ENCODE data around the gene SAFB2.
A peak's percentile ranks its signal among the peaks of the same experiment; 100 is the strongest.

Gene SAFB2

GRCh38 chr19:5627395-5627904, 4.9 kb upstream of the SAFB2 start:
- H3K4me3 ChIP-seq (ENCODE audit: low read depth, low read length) = no peak overlapping the region
- TF ChIP-seq CTCF (IDR thresholded peaks at IDR 0.05; ENCODE audit: low read depth, low read length) = no peak

DNA sequence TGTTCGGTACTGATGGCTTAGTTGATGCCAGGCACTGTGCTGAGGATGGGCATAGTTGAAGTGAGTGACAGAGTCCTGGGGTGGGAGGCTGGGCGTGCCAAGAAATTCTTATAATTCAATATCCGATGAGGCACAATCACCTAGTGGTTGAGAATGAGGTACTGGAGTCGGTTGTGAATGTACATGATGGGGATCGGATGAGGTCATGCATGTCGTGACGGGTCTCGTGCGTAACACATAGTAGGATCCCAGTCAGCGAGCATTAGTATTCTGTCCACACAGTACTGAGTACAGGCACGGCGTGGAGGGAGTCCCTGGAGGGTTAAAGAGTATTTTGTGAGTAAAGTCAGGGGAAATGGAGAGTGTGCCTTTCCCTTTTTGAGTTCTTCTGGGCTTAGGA, 3.1 kb upstream of the SAFB2 start:
- no peak overlapping the region for H3K4me3 ChIP-seq (ENCODE audit: low read depth, low read length)
- TF ChIP-seq CTCF (IDR thresholded peaks at IDR 0.05; ENCODE audit: low read depth, low read length) = no peak

DNA sequence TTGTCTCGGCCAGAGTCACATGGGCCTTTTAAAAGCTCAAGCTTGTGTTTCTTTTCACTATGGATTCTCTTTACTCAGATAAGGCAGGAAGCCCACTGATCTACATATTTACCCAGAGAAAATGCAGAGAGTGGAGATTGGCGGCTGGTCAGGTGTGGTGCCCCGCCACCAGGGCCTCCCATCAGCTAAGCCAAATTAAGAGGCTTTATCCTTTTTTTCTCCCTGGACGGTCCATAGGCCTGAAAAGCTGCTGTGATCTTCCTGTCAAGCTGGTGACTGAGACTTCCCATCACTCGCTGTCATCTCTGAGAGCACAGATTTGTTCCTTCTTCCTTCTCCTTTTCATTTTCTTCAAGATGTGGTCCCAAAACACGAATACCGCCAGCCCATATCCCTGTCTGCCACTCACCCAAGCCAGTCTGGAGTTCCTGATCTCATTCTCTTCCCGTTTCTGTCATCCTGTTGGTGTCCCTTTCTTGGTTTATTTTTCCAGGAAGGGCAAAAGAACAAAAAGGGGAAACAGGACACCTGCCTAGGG, 2.2 kb upstream of the SAFB2 start:
- H3K4me3 ChIP-seq (ENCODE audit: low read depth, low read length) = peak overlapping the region; percentile 99
- no peak for TF ChIP-seq CTCF (IDR thresholded peaks at IDR 0.05; ENCODE audit: low read depth, low read length)

DNA sequence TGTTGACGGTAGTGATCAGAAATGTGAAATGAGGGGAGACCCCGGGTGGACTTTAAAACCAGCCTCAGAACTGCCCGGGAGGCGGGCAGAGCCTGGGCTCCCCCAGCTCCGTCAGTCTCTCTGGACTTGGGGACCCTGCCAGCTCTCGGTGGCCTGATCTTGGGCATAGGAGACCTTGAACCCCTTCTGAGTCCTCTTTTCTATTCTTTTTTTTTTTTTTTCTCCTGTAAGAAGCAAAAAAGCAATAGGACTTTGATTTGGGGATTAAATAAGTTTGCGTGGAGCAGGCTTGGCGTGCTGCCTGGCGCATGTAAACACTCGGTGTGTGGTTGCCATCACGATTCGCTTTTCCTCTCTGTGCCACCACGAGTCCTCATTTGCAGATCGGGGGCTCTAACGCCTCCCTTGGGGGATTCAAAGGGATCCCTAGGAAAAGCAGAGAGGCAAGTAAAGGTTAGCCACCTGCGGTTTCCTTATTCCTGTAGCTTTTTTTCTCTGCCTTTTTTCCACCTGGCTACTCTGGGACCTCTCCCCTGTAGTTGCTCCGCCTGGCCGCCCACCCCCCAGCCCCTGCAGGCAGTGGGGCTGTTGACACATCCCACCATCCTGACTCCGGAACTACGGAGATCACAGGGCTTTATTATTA, 1.6 kb upstream of the SAFB2 start:
- no peak for TF ChIP-seq CTCF (IDR thresholded peaks at IDR 0.05; ENCODE audit: low read depth, low read length)
- H3K4me3 ChIP-seq (ENCODE audit: low read depth, low read length) = peak overlapping the region; percentile 99

DNA sequence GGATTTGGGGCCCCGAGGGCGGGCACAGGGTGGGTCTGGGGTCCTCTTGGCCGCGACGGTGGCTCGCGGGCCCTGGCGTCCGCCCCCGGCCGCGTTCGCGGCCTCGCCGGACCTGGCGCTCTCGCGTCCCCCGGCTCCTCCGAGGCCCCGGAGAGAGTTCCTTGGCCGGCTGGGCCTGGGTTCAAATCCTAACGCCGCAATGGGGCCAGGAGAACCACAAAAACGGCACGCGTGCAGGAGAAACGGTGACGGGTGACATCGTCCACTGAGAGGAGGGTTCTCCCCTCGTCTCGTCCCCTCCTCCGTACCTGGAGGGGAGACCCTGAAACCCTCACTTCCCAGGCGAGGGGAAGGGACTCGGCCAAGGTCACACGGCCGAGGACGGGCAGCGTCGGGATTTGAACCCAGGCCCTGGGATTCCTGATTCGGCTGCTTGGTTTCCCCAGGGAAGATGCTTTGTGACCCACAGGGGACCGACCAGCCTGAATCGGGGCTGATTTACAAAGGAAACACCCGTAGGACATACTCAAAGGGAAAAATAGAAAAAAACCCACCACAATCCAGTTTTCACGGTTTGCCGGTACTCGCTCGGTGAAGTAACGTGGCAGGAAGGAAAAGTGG, 931 bp upstream of the SAFB2 start:
- peak overlapping the region; percentile 99 for H3K4me3 ChIP-seq (ENCODE audit: low read depth, low read length)
- TF ChIP-seq CTCF (IDR thresholded peaks at IDR 0.05; ENCODE audit: low read depth, low read length) = no peak

- TF ChIP-seq CTCF (IDR thresholded peaks at IDR 0.05; ENCODE audit: low read depth, low read length) = no peak
- H3K4me3 ChIP-seq (ENCODE audit: low read depth, low read length) = peak overlapping the region; percentile 99
Observed at GRCh38 chr19:5621945-5622464, 571 bp downstream of the SAFB2 start.

All from WI38 (cell line).